ENCODE measurements around the gene ALG14. TPM values are rescaled to one million over a fixed set of nuclear protein-coding genes. Genes with fewer than 3 reads are reported as not detected.

Gene ALG14
- total RNA-seq, 3 donors from 2014 or later: 1.2 to 1.6 (median 1.4) TPM

DNA sequence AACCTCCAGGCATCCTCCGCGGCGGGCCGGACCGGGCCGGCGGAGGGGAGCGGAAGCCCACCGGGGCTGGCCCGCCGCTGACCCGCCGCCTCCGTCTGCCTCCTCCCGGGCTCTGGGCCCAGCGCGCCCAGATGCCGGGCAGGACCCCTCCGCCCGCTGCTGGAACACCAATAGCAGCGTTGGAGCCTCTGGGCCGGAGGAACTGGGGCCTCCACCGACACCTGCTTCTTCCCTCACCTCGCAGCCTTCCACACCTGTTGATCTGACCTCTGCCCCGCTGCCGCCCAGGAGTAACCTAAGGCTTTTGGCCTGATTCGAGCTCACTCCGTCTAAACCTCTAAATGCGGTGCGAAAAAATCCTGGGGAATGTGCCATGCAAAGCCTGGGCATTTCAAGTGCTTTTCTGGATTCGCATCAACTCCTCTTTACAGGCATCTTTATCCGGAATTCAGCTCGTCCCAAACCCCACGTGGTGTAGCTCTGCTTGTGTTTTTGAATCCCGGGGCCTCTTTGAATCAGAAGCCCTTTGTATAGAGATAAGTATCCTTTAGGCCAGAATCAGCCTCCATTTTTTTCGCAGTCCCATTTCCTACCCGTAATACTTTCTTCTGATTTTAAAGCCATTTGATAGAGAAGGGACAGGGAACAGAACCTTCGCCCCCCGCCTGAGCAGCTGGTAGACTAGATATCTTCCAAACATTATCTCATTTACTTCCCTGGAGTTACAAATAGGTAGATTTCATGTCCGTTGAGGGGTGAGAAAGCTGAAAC lies 145.2 kb downstream of the ALG14 start:
- H3K9me3 ChIP-seq: no peaks in the 10 kb centered on the region
- peak overlapping the region; percentile 64 to 96 (median 94) for H3K4me3 ChIP-seq
- intact Hi-C loops (cut with DNase I; ENCODE audit: low total_unique reads): loop anchor here (10.0 kb wide), 1 partner anchor 63 kb away; no protein-coding TSS in a partner anchor
- H3K4me1 ChIP-seq: peaks cover 0 to 5% of the 10 kb centered on the region in 2 donors
- peak overlapping the region; percentile 96 to 99 for H3K27ac ChIP-seq
- peak in 1 of 2 donors; percentile 37 for DNase-seq (ENCODE audit: low spot score in 2 of 2)
- TF ChIP-seq POLR2A (IDR thresholded peaks at IDR 0.05) (no peak), POLR2AphosphoS5 (IDR thresholded peaks at IDR 0.05) (no peak)
- TF ChIP-seq, protein P1, sequence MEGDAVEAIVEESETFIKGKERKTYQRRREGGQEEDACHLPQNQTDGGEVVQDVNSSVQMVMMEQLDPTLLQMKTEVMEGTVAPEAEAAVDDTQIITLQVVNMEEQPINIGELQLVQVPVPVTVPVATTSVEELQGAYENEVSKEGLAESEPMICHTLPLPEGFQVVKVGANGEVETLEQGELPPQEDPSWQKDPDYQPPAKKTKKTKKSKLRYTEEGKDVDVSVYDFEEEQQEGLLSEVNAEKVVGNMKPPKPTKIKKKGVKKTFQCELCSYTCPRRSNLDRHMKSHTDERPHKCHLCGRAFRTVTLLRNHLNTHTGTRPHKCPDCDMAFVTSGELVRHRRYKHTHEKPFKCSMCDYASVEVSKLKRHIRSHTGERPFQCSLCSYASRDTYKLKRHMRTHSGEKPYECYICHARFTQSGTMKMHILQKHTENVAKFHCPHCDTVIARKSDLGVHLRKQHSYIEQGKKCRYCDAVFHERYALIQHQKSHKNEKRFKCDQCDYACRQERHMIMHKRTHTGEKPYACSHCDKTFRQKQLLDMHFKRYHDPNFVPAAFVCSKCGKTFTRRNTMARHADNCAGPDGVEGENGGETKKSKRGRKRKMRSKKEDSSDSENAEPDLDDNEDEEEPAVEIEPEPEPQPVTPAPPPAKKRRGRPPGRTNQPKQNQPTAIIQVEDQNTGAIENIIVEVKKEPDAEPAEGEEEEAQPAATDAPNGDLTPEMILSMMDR (IDR thresholded peaks at IDR 0.05): no peak
- no peaks in the 10 kb centered on the region for H3K27me3 ChIP-seq
- H3K36me3 ChIP-seq: no peaks in the 10 kb centered on the region

DNA sequence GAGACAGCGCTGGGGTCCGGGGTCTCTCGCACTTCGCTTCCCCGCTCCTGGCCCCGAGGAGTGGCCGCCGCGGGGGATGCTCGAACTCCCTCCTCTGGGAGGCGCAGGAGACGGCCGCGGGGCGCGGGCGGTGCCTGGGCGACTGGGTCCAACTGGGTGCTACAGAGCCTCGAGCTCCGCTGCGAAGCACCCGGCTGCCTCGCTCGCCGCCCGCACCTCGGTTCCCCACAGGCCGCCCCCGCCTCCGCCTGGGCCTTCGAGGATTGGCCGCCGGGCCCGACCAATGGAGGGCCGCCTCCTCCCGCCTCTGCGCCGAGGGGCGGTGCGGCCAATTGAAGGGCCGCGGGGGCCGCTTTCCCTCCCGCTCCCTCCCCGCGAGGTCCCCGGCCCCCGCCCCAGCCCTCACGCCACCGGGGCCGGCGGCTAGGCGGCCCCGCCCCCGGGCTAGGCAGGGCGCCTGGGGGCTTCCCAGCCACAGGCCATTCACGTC lies 145.8 kb downstream of the ALG14 start, which contains the start of gene CNN3:
TSS of gene CNN3 (minus strand) at position 196 of the 490 bp plus-strand sequence. CDS start 216 bp downstream, outside the sequence.
- no peaks in the 10 kb centered on the region for H3K36me3 ChIP-seq
- peak; percentile 91 for TF ChIP-seq POLR2A (IDR thresholded peaks at IDR 0.05)
- TF ChIP-seq, protein P1 (IDR thresholded peaks at IDR 0.05): no peak
- peak; percentile 88 to 97 (median 95) for TF ChIP-seq POLR2AphosphoS5 (IDR thresholded peaks at IDR 0.05)
- H3K27ac ChIP-seq: peak within 1 kb of the TSS; percentile 96 to 99
- peaks cover 0 to 5% of the 10 kb centered on the region in 2 donors for H3K4me1 ChIP-seq
- H3K4me3 ChIP-seq: peak within 1 kb of the TSS; percentile 64 to 96 (median 94)
- intact Hi-C loops (cut with DNase I; ENCODE audit: low total_unique reads): loop anchor here (10.0 kb wide), 1 partner anchor 62 kb away; no protein-coding TSS in a partner anchor
- no peaks in the 10 kb centered on the region for H3K27me3 ChIP-seq
- no peaks in the 10 kb centered on the region for H3K9me3 ChIP-seq
- DNase-seq (ENCODE audit: low spot score in 2 of 2): peak; percentile 92 to 93

DNA sequence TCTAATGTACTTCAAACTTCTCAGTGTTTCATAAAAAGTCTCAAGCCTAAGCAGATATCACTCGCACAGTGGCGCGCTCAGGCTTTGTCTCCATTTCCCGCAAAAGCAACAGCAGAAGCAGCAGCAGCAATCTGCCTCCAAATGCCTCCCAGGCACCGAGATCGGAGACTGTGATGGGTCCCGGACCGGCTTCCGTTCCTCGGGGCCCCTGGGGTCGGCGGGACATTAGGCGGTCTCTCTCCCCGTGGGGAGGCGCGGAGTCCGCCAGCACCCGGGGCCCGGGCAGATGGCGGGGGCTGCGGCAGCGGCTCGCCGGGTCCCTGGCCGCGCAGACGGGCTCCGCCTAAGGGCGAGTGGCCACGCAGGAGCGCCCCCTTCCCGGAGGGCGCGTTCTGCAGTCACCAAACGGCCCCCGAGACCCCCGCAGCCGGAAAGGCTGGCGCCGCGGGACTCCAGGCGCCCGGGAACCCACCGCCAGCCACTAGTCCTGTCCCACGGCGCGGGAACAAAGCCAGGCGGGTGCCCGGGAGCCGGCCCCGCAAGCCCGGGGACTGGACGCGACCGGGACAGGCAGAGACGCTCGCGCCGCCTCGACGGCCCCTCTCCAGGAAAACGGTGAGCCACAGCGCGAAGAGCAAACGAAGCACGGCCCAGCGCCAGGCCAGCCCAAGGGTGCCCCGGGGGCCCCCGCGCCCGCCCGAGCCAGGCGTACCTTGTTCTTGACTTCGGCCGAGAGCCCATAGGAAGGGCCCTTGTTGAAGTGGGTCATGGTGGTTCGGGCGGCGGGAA lies 146.4 kb downstream of the ALG14 start:
- TF ChIP-seq POLR2A (IDR thresholded peaks at IDR 0.05): no peak
- TF ChIP-seq, protein P1 (IDR thresholded peaks at IDR 0.05): peak in 1 of 3 donors; percentile 24
- TF ChIP-seq POLR2AphosphoS5 (IDR thresholded peaks at IDR 0.05): no peak

DNA sequence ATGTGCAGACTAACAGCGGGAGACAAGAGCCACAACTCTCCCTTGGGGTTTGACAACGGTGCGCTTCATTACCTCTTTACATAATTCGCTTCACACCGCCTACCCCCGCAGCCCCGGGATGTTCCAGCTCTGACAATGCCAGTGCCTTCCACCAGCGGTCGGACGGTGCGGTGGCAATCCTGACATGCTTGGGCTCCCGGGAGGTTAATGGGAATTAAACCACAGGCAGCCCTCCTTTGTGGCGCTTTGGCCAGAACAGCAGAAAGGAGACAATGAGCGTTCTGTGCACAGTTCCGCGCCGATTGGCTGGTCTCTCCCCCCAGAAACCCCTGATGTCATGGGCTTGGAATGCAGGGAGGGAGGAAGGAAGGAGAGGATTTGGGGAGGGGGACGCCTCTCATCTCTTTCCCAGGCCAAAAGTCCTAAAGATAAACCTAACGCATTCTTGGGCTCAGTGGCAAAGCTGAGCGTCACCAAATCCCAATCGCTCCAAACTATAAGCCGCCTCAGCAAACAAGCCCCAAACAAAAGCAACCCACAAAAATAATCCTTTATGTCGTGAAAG lies 147.1 kb downstream of the ALG14 start:
- TF ChIP-seq POLR2A (IDR thresholded peaks at IDR 0.05) (no peak), POLR2AphosphoS5 (IDR thresholded peaks at IDR 0.05) (peak; percentile 31 to 85 (median 60))
- TF ChIP-seq, protein P1 (IDR thresholded peaks at IDR 0.05): peak in 1 of 3 donors; percentile 60
- no peaks in the 10 kb centered on the region for H3K9me3 ChIP-seq
- peak overlapping the region; percentile 96 to 99 for H3K27ac ChIP-seq
- no peaks in the 10 kb centered on the region for H3K36me3 ChIP-seq
- H3K4me1 ChIP-seq: peaks cover 5 to 7% of the 10 kb centered on the region in 2 donors
- H3K27me3 ChIP-seq: no peaks in the 10 kb centered on the region
- peak; percentile 76 to 93 for DNase-seq (ENCODE audit: low spot score in 2 of 2)
- intact Hi-C loops (cut with DNase I; ENCODE audit: low total_unique reads): loop anchor here (10.0 kb wide), 1 partner anchor 61 kb away; no protein-coding TSS in a partner anchor
- H3K4me3 ChIP-seq: peak overlapping the region; percentile 64 to 96 (median 94)

More for the DNA sequence above, 146.4 kb downstream of the ALG14 start:
- Histone ChIP-seq H3K9me3 (no peaks in the 10 kb centered on the region), H3K4me3 (peak overlapping the region; percentile 64 to 96 (median 94)), H3K27me3 (no peaks in the 10 kb centered on the region), H3K36me3 (no peaks in the 10 kb centered on the region), H3K27ac (peak overlapping the region; percentile 96 to 99), H3K4me1 (peaks cover 2 to 5% of the 10 kb centered on the region in 2 donors)
- peak; percentile 41 to 57 for DNase-seq (ENCODE audit: low spot score in 2 of 2)
- intact Hi-C loops (cut with DNase I; ENCODE audit: low total_unique reads): loop anchor here (10.0 kb wide), 1 partner anchor 62 kb away; no protein-coding TSS in a partner anchor
